Tibial nerve (tissue), 3 donors: ENCODE results near the gene CILP2.

Experiments
- POLR2A ChIP-seq, 2 donors: fragments of 450-650 bp; IDR thresholded peaks; one replicate each; pipeline ENCODE4 v1.6.1; 2017; ENCODE audit warnings: antibody characterized with exemption in 2 of 2, mild to moderate bottlenecking in 2 of 2, moderate library complexity in 2 of 2
- TF ChIP-seq, protein P1 (sequence below), 5 experiments: fragments of 200-600 bp in 3 of 5; fragments of 450-650 bp in 2 of 5; sonication (generic) in 3 of 5; IDR thresholded peaks; one replicate each; pipeline ENCODE4 v1.5.1; 2016 to 2019; ENCODE audit warnings: antibody characterized with exemption in 5 of 5, mild to moderate bottlenecking in 3 of 5, moderate library complexity in 2 of 5

DNA sequence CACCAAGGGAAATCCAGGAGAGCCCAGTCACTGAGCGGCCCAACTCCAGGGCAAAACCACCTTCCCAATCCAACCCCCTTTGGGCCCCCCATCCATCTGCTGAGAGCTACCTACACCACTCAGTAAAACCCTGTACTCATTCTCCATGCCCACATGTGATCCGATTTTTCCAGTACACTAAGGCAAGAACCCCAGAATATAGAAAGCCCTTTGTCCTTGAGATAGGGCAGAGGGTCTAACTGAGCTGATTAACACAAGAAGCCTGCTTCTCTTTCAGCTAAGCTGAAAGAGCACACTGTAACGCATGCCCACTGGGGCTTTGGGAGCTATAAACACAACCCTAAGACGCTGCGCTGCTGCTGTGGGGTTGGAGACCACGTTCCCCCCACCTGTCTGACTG lies 44.4 kb downstream of the CILP2 start:
- TF ChIP-seq, protein P1, sequence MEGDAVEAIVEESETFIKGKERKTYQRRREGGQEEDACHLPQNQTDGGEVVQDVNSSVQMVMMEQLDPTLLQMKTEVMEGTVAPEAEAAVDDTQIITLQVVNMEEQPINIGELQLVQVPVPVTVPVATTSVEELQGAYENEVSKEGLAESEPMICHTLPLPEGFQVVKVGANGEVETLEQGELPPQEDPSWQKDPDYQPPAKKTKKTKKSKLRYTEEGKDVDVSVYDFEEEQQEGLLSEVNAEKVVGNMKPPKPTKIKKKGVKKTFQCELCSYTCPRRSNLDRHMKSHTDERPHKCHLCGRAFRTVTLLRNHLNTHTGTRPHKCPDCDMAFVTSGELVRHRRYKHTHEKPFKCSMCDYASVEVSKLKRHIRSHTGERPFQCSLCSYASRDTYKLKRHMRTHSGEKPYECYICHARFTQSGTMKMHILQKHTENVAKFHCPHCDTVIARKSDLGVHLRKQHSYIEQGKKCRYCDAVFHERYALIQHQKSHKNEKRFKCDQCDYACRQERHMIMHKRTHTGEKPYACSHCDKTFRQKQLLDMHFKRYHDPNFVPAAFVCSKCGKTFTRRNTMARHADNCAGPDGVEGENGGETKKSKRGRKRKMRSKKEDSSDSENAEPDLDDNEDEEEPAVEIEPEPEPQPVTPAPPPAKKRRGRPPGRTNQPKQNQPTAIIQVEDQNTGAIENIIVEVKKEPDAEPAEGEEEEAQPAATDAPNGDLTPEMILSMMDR (IDR thresholded peaks at IDR 0.05): no peak
- TF ChIP-seq POLR2A (IDR thresholded peaks at IDR 0.05): no peak
